GM18951 (cell line): Measurements from ENCODE around the gene TAF4.

ENCODE experiments used
- POLR2A ChIP-seq: IDR thresholded peaks from 4 replicates; pipeline ENCODE4 v1.6.1; 2011; ENCODE audit warnings: mild to moderate bottlenecking; ENCODE audit not compliant: insufficient read length, insufficient read depth; ENCODE audit errors: extremely low read depth
- in situ Hi-C: fragments of 300-500 bp; cut with MboI; formaldehyde crosslinking; loops from one replicate; pipeline ENCODE4 v1.12.0; 2022; ENCODE audit warnings: low sequenced_read_pairs, mixed read lengths, inconsistent platforms; ENCODE audit not compliant: unreplicated experiment

The TAF4 gene

DNA sequence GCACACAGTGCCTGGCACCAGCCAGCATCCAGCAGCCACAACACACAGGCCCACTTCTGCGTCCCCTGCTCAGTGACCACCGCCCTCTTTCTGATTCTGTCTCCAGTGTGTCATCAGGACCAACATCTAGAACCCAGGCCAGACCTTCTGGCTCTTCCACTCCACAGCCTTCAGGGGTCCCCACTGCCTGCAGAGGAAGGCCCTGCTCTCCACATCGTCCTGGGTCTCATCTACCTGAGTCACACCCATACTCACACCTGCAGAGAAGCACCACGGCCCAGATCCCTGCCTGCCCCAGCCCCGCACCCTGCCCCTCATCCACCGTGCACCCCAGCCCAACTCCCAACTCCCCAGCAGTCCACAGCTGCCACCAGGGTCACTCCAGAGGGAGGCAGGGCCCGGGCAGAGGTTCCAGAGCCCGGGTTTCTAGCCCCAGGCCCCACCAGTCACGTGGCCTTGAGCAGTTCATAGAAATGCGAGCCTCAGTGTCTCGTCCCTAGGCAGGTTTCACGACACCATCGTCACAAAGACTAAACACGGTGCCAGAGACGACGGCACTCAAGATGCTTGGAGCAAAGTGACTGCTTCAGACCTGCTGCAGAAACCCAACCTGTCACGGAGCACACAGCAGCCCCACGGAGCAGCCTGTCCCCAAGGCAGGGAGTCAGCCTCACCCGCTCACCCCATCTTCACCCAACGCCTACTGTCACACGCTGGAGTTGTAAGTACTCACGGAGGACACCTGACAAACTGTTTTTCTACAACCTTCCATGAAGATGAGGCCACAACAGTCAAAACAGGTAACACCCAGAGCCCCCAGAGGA lies 16.1 kb downstream of the TAF4 start:
- TF ChIP-seq POLR2A = no peak
- in situ Hi-C loops = no loop called here

- in situ Hi-C loops = no loop called here
- no peak for TF ChIP-seq POLR2A
Measured at GRCh38 chr20:62048821-62049291, 16.8 kb downstream of the TAF4 start.

DNA sequence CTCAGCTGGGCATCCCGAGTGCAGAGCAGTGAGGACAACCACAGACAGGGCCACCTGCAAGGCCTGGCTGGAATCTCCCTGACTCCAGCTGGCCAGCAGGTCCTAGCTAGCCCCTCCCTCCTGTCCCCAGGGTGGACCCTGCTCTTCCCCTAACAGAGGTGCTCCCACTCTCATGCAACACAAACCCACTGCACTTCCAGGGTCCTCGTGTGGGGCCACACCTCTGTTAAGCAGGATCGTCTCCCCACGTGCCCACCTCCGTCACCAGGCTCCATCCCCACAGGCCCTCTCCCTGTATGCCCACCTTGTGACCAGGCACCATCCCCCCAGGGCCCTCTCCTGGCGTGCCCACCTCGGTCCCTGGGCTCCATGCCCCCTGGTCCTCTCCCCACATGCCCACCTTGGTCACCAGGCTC lies 17.3 kb downstream of the TAF4 start:
- in situ Hi-C loops = no loop called here
- no peak for TF ChIP-seq POLR2A

DNA sequence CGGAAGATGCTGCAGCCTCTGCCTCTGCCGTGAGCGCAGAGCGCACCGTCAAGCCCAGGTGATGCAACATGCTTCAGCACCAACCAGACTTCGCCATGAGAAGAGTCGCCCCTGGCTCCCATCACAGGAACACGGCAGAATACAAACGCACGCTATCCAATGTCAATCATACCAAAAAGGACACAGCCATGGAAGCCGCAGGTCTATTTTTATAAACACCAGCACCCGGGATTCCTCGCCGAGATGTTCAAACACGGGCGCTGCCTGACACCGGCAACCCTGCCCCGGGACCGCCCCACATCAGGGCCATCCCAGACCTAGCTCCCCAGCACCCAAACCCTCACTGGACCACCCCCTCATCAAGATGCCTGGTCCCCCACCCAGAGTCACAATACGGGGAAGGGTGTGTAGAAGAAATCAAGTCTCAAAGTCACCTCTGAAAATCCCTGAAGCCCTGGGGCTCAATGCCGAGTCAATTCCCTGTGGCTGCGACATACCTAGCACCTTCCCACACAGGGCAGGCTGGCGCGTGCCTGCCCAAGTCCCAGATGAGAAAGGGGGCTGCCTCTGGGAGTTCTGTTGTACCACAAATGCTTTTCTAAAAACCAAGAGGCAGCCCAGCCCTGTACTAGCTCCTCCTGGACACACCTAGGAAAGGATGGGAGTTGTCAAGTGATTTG lies 17.9 kb downstream of the TAF4 start:
- TF ChIP-seq POLR2A = no peak
- in situ Hi-C loops = no loop called here

DNA sequence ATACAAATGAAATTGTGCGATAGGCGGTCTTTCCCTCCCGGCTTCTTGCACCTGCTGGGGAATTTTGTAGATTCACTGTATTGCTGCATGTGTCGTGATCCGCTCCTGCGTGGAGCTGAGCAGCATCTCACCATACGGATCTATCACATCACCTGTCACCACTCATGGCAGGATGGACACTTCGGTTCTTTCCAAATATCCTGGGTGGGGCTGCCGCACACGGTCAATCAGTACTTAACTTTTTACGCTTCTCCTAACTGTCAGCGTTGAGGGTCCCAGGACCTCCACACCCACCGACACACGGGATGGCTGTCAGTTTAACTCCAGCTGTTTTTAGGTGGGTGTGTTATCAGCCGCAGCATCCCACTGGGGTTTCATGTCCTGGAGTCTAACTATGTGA lies 19.2 kb downstream of the TAF4 start:
- in situ Hi-C loops = no loop called here
- TF ChIP-seq POLR2A = no peak

DNA sequence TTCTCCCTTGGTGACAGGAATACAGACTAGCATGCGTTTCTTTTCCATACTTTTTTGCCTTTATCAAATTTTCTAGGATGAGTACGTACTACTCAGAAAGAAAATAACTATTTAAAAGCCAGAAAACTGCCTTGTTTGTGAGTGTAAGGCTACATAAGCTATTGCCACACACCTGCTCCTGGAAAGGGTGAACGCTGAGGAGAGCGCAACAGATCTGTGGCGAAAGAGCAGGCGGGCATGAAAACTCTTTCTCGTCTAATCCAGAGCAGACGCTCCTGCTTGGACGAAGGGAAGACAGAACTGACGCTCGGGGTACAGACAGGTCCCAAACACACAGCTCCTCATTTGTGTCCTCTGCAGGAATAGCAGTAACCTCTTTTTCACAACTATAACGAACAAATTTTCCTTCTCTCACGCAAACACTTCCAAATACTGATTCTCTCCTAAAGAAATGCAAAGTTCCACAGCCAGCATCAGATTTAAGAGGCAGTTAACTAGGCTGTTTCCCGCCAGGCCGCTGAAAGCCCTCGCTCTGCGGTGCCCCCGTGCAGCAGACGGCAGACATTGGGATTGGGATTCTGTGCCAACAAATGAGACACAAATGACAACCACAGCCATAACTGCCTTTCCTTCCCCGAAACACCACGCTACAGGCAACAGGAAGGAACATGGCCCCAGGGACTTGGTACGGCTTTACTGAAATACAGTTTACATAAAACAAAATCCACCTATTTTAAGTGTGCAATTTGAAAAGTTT lies 20.0 kb downstream of the TAF4 start:
- TF ChIP-seq POLR2A = no peak
- in situ Hi-C loops = no loop called here

GRCh38 chr20:62045118-62045517 lies 20.6 kb downstream of the TAF4 start:
- TF ChIP-seq POLR2A = no peak
- in situ Hi-C loops = no loop called here

DNA sequence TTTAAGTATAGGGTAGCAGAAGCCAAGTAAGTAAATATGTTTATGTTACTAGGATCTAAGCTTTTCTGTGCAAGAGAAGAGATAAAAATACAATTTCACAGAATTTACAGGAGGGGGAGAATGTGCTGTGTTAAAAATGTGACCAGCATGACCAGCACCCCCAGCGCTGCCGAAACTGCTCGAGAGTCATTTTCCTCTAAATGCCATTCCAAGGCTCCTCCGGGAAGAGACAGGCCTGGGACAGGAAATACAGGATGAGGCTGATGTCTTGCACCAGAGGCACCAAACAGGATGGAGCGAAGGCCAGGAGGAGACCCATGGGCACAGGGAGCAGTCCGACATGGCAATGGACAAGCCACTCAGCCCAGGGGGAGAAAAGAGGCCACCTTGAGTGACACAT lies 21.1 kb downstream of the TAF4 start:
- in situ Hi-C loops = no loop called here

DNA sequence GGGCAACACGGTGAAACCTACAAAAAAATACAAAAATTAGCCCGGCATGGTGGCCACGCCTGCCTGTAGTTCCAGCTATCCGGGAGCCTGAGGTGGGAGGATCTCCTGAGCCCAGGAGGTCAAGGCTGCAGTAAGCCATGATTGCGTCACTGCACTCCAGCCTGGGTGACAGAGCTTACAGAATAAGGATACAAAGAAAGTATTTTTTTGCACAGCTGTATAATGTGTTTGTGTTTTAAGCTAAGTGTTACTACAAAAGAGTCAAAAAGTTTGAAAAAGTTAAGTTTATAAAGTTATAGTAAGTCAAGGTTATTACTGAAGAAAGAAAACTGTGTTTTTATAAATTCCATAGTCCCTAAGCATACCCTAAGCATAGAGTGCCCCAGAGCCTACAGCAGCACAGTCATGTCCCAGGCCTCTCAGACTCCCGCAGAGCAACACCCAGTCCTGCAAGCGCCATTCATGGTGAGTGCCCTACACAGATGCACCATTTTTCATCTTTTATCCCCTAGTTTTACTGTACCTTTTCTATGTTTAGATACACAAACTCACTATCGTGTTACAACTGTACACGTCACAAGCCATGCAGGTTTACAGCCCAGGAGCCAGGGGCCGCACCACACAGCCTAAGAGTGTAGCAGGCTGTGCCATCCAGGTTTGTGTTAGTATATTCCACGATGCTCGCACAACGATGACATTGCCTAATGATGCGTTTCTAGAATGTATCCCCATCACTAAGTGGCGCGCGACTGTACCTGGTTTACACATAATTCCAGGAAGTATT lies 22.4 kb downstream of the TAF4 start:
- no peak for TF ChIP-seq POLR2A
- in situ Hi-C loops = no loop called here

More for the DNA sequence above, 21.1 kb downstream of the TAF4 start:
- TF ChIP-seq POLR2A = no peak

GRCh38 chr20:62042025-62042820 lies 23.5 kb downstream of the TAF4 start:
- in situ Hi-C loops = no loop called here
- no peak for TF ChIP-seq POLR2A

DNA sequence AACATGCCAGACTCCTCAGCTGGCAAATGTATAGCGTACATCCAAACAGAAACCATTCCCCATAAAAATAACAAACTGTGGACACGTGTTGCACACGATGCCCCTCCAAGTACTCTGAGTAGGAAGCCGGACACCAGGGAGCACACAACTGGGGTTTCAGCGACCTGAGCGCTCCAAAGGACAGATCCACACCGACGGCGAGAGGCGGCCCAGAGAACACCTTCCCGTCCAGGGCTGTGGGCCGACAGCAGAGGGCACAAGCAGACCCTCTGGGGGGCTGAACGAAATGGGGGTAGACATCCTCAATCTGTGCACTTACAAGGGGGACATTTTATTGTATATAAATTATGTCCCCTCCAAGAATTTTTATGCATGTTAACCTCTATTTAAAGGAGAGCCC lies 24.7 kb downstream of the TAF4 start:
- no peak for TF ChIP-seq POLR2A

DNA sequence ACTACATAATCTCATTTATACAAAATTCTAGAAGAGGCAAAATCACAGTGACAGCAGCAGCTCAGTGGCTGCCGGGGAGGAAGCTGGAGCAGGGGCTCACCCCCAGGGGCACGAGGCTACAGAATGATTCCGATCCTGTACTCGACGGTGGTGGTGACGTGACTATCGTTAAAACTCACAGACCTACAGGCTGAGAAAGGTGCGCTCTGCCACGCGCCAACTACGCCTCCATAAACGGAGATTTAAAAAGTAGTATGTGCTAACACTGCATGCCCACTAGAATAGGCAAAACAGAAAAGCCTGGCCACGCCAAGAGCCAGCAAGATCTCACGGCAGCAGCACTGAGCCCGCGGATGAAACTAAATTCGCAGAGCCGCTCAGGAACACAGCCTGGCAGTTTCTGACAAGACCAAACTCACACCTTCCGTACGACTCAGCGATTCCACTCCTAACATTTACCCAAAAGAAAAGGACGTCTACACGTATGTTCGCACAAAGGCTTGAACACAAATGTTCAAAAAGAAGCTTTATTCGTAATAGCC lies 25.2 kb downstream of the TAF4 start:
- TF ChIP-seq POLR2A = no peak
- in situ Hi-C loops = no loop called here

More for the DNA sequence above, 24.7 kb downstream of the TAF4 start:
- in situ Hi-C loops = no loop called here
